HepG2 (cell line): Measurements from ENCODE around the gene KRTAP10-8.

Source experiments
- CTCF ChIP-seq: sonication (generic); formaldehyde crosslinking; IDR thresholded peaks from 2 replicates; pipeline ENCODE4 v1.5.0; 2020; ENCODE audit warnings: mild to moderate bottlenecking, missing genetic modification reagents, moderate library complexity
- ETS1 ChIP-seq: sonication (generic); formaldehyde crosslinking; IDR thresholded peaks from 2 replicates; pipeline ENCODE4 v1.4.0; 2020; ENCODE audit warnings: missing genetic modification reagents
- EZH2 ChIP-seq: conservative IDR thresholded peaks from 2 replicates; pipeline ENCODE4 v1.6.1; 2012; ENCODE audit warnings: mild to moderate bottlenecking, low read depth, low read length, moderate library complexity
- NBN ChIP-seq: fragments of 450-650 bp; conservative IDR thresholded peaks from 2 replicates; pipeline ENCODE4 v1.6.1; 2017
- POLR2A ChIP-seq, 2 experiments: IDR thresholded peaks; 2 replicates each; pipeline ENCODE4 v1.6.1; 2011; ENCODE audit warnings: low read depth in 2 of 2, low read length in 2 of 2, mild to moderate bottlenecking in 1 of 2, moderate library complexity in 1 of 2; ENCODE audit not compliant: insufficient read depth in 1 of 2
- ZNF205 ChIP-seq: IDR thresholded peaks from 2 replicates; pipeline ENCODE4 v1.6.1; 2018; ENCODE audit warnings: missing biosample characterization, missing genetic modification reagents

DNA sequence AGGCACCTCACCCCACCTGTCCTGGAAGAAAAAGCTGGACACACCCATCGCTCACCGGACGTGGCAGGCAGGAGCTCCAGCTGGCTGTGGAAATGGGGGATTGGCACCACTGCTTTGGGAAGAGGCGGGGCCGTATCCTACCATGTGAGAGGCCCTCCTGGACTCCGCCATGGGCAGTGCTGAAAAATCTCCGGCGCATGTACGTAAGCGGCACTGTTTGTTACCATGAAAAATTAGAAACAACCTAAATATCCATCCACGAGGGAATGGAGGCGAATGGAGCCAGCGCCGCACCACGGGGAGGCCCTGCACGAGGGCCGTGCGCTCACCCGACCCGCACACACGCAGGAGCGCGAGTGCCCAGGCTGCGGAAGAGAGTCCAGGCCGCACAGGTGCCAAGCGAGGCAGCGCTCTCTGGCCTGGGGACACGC is 3.1 kb downstream of the KRTAP10-8 start:
- no peak for TF ChIP-seq ZNF205 (CRISPR knock-in tag)
- no peak for TF ChIP-seq CTCF (CRISPR knock-in tag)
- no peak for TF ChIP-seq NBN
- TF ChIP-seq POLR2A (IDR thresholded peaks at IDR 0.05; ENCODE audit: insufficient read depth in 1 of 2, low read depth in 2 of 2, low read length in 2 of 2) = no peak
- TF ChIP-seq ETS1 (CRISPR knock-in tag) = no peak
- no peak for TF ChIP-seq EZH2
